ENCODE results near the gene DLD.
"Not testable (repeated sequence)": the region's sequence is repeated elsewhere in the genome, so short reads cannot be mapped to it uniquely, and the experiment has no call there.

The DLD gene

DNA sequence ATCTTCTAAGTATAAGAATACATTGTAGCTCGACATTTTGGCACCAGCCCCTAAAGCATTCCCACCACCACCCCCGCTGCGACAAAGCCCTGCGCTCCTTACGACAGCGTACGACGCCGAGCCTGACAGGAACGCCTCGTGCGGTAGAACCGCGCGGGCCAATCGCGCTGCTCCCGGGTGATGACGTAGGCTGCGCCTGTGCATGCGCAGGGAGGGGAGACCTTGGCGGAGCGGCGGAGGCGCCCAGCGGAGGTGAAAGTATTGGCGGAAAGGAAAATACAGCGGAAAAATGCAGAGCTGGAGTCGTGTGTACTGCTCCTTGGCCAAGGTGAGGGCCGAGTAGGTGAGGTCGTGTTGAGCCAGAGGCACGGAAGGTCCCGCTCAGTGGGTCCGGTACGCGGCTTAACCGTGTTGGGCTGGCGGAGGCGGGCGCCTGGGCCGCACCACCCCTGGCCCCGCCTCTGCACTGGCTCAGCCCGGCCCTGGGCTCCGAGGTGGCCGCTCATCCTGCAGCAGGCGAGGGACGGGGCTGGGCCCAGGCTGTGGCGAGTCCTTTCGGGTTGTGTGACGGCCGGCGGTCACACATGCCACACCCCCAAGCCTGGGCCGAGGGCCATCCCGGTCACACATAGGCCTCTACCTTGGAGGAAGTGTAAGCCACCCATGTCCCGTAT, at the start of gene DLD:
Gene DLD, plus strand, starts transcription at position 222 of the 674 bp plus-strand sequence. Its CDS starts 68 bp downstream, at position 290.
- DNase-seq = peak; percentile 52

- DNase-seq = no peak
Observed at GRCh38 chr7:107842213-107842612, 48.8 kb upstream of the DLD start.

DNA sequence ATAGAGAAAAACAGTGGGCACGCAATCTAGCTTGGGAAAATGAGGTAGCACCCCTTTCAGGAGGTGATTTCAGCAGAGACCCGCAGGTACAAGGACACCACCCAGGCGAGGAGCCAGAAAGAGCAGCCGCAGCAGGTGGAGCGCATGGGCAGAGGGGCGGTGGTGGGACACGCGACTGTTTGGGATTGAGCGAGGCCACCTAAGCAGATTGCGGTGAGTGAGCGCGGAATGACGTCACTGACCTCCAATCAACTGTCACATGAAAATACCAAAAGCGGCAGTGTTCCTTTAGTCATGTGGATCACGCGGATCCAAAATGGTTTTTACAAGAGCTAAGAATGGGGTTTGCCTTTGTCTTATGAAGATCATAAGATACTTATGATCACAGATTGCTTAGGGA, 47.8 kb upstream of the DLD start:
- no peak for DNase-seq

DNA sequence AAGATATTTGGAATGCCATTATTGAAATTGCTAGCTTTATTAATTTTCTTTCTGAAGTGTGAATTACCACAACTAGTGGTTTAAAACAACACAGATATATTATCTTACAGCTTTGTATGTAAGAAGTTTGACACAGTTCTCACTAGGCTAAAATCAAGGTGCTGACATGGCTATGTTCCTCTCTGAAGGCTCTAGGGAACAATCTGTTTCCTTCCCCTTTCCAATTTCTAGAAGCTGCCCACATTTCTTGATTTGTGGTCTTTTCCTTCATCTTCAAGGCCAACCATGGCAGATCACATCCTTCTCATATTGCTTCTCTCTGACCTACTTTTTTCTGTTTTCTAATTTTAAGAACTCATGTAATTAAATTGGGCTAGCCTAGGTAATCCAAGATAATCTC, 44.7 kb upstream of the DLD start:
- no peak for DNase-seq

- peak; percentile 80 for DNase-seq
Observed at GRCh38 chr7:107847168-107847835, 43.7 kb upstream of the DLD start.

DNA sequence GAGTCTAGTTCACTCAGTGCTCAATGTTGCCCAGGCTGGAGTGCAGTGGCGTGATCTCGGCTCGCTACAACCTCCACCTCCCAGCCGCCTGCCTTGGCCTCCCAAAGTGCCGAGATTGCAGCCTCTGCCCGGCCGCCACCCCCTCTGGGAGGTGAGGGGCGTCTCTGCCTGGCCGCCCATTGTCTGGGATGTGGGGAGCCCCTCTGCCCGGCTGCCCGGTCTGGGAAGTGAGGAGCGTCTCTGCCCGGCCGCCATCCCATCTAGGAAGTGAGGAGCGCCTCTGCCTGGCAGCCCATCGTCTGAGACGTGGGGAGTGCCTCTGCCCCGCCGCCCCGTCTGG, 43.2 kb upstream of the DLD start:
- DNase-seq = not testable (repeated sequence)

DNA sequence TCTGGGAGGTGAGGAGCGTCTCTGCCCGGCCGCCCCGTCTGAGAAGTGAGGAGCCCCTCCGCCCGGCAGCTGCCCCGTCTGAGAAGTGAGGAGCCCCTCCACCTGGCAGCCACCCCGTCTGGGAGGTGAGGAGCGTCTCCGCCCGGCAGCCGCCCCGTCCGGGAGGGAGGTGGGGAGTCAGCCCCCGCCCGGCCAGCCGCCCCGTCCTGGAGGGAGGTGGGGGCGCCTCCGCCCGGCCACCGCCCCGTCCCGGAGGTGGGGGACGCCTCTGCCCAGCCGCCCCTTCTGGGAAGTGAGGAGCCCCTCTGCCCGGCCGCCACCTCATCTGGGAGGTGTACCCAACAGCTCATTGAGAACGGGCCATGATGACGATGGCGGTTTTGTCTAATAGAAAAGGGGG, 42.8 kb upstream of the DLD start:
- not testable (repeated sequence) for DNase-seq

DNA sequence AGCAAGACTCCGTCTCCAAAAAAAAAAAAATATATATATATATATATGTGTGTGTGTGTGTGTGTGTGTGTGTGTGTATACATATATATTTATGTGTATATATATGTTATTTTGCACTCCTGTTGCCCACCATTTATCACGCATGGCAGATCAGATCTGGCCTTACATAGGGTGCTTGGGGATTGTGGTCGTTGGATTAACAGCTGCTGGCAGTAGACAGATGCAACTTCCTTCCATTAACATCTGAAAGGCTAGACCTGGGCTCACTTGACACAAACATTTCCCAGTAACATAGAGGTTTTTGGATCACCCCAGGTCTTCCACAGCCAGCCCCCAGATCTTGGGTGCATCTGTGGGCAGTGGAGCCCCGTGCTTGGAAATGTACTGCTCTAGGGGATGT, 40.8 kb upstream of the DLD start:
- no peak for DNase-seq

- no peak for DNase-seq
Observed at GRCh38 chr7:107850643-107851042, 40.3 kb upstream of the DLD start.

GRCh38 chr7:107854454-107854853, 36.5 kb upstream of the DLD start:
- DNase-seq = no peak

- DNase-seq = no peak
Observed at GRCh38 chr7:107854989-107855388, 36.0 kb upstream of the DLD start.

- no peak for DNase-seq
Observed at GRCh38 chr7:107856806-107857540, 34.0 kb upstream of the DLD start.

DNA sequence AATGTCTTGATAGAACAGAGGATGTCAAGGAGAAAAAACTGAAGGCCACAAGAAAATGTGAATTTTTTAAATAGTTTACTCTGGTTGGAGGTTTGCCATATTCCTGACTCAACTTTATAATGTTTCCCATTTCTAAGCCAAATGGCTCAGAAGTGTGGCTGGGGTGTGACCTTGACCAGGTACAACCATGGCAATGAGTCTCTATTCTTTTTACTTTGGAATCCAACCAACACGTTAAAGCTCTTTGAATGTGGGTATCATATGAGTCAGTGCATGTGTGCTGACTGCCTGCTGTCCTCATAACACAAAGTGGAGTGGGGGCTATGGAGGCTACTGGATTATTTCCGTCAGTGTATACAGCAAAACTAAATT, 33.5 kb upstream of the DLD start:
- DNase-seq = no peak

DNA sequence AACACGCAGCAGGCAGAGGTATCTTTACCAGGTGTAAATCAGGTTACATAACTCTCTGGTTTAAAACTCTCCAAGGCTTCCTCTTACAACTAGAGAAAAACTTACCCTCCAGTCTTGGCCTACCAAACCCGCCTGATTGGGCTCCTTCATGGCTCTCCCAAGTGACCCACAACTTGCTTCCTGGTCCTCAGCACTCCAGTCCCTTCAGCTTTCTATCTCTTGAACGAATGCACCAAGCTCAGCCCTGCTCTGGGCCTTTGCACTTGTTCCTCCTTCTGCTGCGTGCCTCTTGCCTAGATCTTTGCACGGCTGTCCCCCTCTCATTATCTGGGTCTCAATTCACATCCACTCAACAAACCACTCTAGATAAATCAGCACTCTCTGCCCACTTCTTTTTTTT, 32.7 kb upstream of the DLD start:
- DNase-seq = no peak

- no peak for DNase-seq
Observed at GRCh38 chr7:107860279-107860961, 30.6 kb upstream of the DLD start.

DNA sequence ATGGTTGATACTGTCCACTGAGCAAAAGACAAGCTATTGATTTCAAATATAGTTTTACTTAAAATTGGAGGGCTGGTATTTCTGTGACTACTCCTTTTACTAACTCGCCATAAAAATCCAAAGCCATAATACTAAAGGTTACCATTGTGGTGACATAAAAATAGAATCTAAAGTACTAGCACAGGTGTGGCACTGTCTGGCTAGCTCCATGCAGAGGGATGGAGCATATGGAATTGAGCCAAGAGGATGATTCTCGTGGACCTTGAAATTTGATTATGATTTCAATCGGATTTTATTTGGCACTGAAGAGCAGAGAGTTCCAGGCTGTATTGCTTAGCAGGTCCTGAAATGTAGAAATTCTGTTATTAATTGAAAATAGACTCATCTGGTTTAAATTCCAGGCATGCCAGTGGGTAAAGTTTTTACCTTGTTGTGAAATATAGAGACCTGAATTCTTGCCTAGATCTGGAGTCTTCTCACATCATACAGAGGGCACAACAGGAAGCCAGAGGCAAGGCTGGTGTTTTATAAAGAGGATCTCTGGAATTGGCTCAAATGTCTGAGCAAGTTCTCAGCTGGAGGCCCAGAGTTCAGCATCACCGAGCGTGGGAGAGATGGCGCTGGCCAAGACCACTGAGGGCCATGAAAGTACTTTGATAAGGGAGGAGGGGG, 29.9 kb upstream of the DLD start:
- no peak for DNase-seq

DNA sequence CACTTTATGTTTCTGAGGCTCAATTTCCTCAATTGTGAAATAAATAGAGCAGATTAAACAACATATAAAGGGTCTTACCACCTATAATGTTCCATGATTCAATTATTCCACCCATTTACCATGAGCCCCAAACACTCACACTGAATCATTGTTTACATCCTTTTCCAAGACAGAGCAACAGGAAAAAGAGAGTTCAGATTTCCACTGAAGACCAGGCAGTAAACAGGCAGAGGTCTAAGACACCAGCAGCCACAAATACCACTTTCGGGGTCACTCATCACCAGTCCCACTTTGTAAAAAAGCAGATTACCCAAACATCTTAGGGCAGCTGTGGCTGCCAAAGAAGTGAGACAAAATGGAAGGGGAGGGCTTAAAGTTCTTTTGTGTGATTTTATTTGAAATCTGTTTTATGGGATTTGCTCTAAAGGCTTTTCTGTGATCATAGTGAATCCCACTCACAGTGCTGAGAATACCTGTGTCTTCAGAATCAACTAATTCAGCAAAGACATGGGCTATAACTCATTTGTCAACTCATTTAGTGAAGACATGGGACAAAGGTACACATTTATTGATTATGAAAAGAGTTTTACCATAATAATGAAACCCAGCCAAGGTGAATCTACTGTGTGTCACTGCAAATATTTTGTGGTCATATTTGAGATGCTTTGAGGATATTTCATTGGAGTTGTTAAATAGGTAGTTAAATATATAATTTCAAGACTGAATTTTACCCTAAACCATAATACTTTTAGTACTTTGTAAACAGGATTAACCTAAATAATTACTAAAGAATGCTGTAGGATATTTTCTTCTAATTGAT, 24.8 kb upstream of the DLD start:
- DNase-seq = no peak

- DNase-seq = no peak
Observed at GRCh38 chr7:107867858-107868466, 23.0 kb upstream of the DLD start.

- DNase-seq = no peak
Observed at GRCh38 chr7:107870427-107871000, 20.5 kb upstream of the DLD start.

GRCh38 chr7:107874111-107874510, 16.9 kb upstream of the DLD start:
- no peak for DNase-seq

Measured in NCI-H187 treated with DMSO at 0.1 percent for 48 hours (cell line).